ENCODE data around the gene MB. TPM values are rescaled to one million over a fixed set of nuclear protein-coding genes. Genes with fewer than 3 reads are reported as not detected.

The MB gene
- total and polyA plus RNA-seq, 2 donors (not counting 1 experiment from before 2014, with no cell fraction given) = not detected

- Histone ChIP-seq H3K4me1 (ENCODE audit: control insufficient read depth in 2 of 2, insufficient read depth in 2 of 2, low read length in 2 of 2) (no peaks in the 10 kb centered on the region), H3K4me2 (replicated peaks; ENCODE audit: low read depth, low read length, poor library complexity, severe bottlenecking) (no peak overlapping the region), H4K20me1 (ENCODE audit: control insufficient read depth, insufficient read depth, low read length, poor library complexity, severe bottlenecking) (no peaks in the 10 kb centered on the region), H3K79me2 (ENCODE audit: control insufficient read depth, insufficient read depth, low read length) (no peaks in the 10 kb centered on the region), H3K27ac (ENCODE audit: low read length in 2 of 2) (no peak overlapping the region), H3K9me3 (ENCODE audit: control extremely low read depth in 1 of 3, control insufficient read depth in 2 of 3, insufficient read depth in 1 of 3, low read length in 2 of 3) (no peaks in the 10 kb centered on the region), H3K9ac (ENCODE audit: low read length) (no peak overlapping the region), H3K4me3 (ENCODE audit: control extremely low read depth in 1 of 5, extremely low read depth in 1 of 5, insufficient read depth in 1 of 5, low read depth in 2 of 5, low read length in 4 of 5) (no peak overlapping the region), H3K27me3 (replicated peaks in 1 of 4; ENCODE audit: control extremely low read depth in 1 of 4, control insufficient read depth in 3 of 4, insufficient read depth in 4 of 4, low read length in 3 of 4) (peaks cover 0 to 11% (median 1%) of the 10 kb centered on the region in 4 experiments), H2AFZ (ENCODE audit: insufficient read depth, low read depth, low read length, poor library complexity, severe bottlenecking) (no peak overlapping the region), H3K36me3 (replicated peaks in 1 of 2; ENCODE audit: control extremely low read depth in 1 of 2, control insufficient read depth in 1 of 2, extremely low read depth in 1 of 2, insufficient read depth in 2 of 2, low read length in 1 of 2) (no peaks in the 10 kb centered on the region)
- intact Hi-C loops (cut with micrococcal nuclease) = no loop called here
- DNase-seq (no peak), ATAC-seq (ENCODE audit: low read depth) (no peak)
- WGBS (ENCODE audit: insufficient coverage) = 97% methylated on average over 18 of the region's 18 CpGs
- no peaks in the 10 kb centered on the region for H3K9me3 Mint-ChIP-seq (ENCODE audit: insufficient read depth)
- TF ChIP-seq EZH2 (IDR thresholded peaks at IDR 0.05; ENCODE audit: borderline replicate concordance, insufficient read depth, low read depth, low read length, poor library complexity, severe bottlenecking) (no peak), CTCF (IDR thresholded peaks at IDR 0.05) (no peak)
- POLR2A ChIA-PET = no interaction called here
- H3K27ac Mint-ChIP-seq = no peak overlapping the region
- peaks cover 39% of the 10 kb centered on the region for H3K27me3 Mint-ChIP-seq
- CTCF ChIA-PET = no interaction called here
- peaks cover 3% of the 10 kb centered on the region for H3K4me1 Mint-ChIP-seq
- H3K4me3 Mint-ChIP-seq = no peak overlapping the region
Measured at GRCh38 chr22:35633520-35633919, 16.4 kb upstream of the MB start.

GRCh38 chr22:35632935-35633334 lies 15.8 kb upstream of the MB start:
- ChIA-PET CTCF (no interaction called here), POLR2A (no interaction called here)
- Histone ChIP-seq H2AFZ (ENCODE audit: insufficient read depth, low read depth, low read length, poor library complexity, severe bottlenecking) (no peak overlapping the region), H3K9ac (ENCODE audit: low read length) (no peak overlapping the region), H3K27ac (ENCODE audit: low read length in 2 of 2) (no peak overlapping the region), H3K79me2 (ENCODE audit: control insufficient read depth, insufficient read depth, low read length) (no peaks in the 10 kb centered on the region), H3K4me2 (replicated peaks; ENCODE audit: low read depth, low read length, poor library complexity, severe bottlenecking) (no peak overlapping the region), H4K20me1 (ENCODE audit: control insufficient read depth, insufficient read depth, low read length, poor library complexity, severe bottlenecking) (no peaks in the 10 kb centered on the region), H3K27me3 (replicated peaks in 1 of 4; ENCODE audit: control extremely low read depth in 1 of 4, control insufficient read depth in 3 of 4, insufficient read depth in 4 of 4, low read length in 3 of 4) (peaks cover 0 to 12% (median 1%) of the 10 kb centered on the region in 4 experiments), H3K4me1 (ENCODE audit: control insufficient read depth in 2 of 2, insufficient read depth in 2 of 2, low read length in 2 of 2) (no peaks in the 10 kb centered on the region), H3K4me3 (ENCODE audit: control extremely low read depth in 1 of 5, extremely low read depth in 1 of 5, insufficient read depth in 1 of 5, low read depth in 2 of 5, low read length in 4 of 5) (no peak overlapping the region), H3K9me3 (ENCODE audit: control extremely low read depth in 1 of 3, control insufficient read depth in 2 of 3, insufficient read depth in 1 of 3, low read length in 2 of 3) (no peaks in the 10 kb centered on the region), H3K36me3 (replicated peaks in 1 of 2; ENCODE audit: control extremely low read depth in 1 of 2, control insufficient read depth in 1 of 2, extremely low read depth in 1 of 2, insufficient read depth in 2 of 2, low read length in 1 of 2) (no peaks in the 10 kb centered on the region)
- no CpG with 5 or more reads among the region's 3 CpGs for WGBS (ENCODE audit: insufficient coverage)
- intact Hi-C loops (cut with micrococcal nuclease) = no loop called here
- peaks cover 37% of the 10 kb centered on the region for H3K27me3 Mint-ChIP-seq
- no peak for TF ChIP-seq EZH2 (IDR thresholded peaks at IDR 0.05; ENCODE audit: borderline replicate concordance, insufficient read depth, low read depth, low read length, poor library complexity, severe bottlenecking)
- no peak overlapping the region for H3K4me3 Mint-ChIP-seq
- peaks cover 3% of the 10 kb centered on the region for H3K4me1 Mint-ChIP-seq
- H3K9me3 Mint-ChIP-seq (ENCODE audit: insufficient read depth) = no peaks in the 10 kb centered on the region
- DNase-seq = no peak
- ATAC-seq (ENCODE audit: low read depth) = no peak
- no peak overlapping the region for H3K27ac Mint-ChIP-seq
